ENCODE data around the gene CSNK2A1. TPM values are rescaled to one million over a fixed set of nuclear protein-coding genes. Genes with fewer than 3 reads are reported as not detected.

The CSNK2A1 gene
- polyA plus RNA-seq, 1 experiment, result 136 TPM

- no peak for TF ChIP-seq CTCF (IDR thresholded peaks at IDR 0.05; ENCODE audit: low read depth, low read length)
- Histone ChIP-seq H3K4me3 (ENCODE audit: low read depth, low read length) (no peak overlapping the region), H3K9me3 (ENCODE audit: control insufficient read depth, insufficient read depth, low read length) (no peaks in the 10 kb centered on the region), H3K27me3 (ENCODE audit: control insufficient read depth, insufficient read depth, low read length) (peaks cover 32% of the 10 kb centered on the region), H3K27ac (ENCODE audit: low read depth, low read length) (no peak overlapping the region)
- DNase-seq (ENCODE audit: low read depth, low spot score), result no peak
- POLR2A ChIA-PET, result no interaction called here
- CTCF ChIA-PET, result interaction anchor here (1.3 to 4.8 kb wide), 2 partner anchors 12 to 166 kb away, joined by 5 to 20 read pairs; no protein-coding TSS in a partner anchor
Observed at GRCh38 chr20:573414-574296, 30.1 kb upstream of the CSNK2A1 start.

GRCh38 chr20:572727-573126 lies 29.1 kb upstream of the CSNK2A1 start:
- POLR2A ChIA-PET, result no interaction called here
- Histone ChIP-seq H3K27ac (ENCODE audit: low read depth, low read length) (no peak overlapping the region), H3K27me3 (ENCODE audit: control insufficient read depth, insufficient read depth, low read length) (peaks cover 33% of the 10 kb centered on the region), H3K4me3 (ENCODE audit: low read depth, low read length) (no peak overlapping the region), H3K9me3 (ENCODE audit: control insufficient read depth, insufficient read depth, low read length) (no peaks in the 10 kb centered on the region)
- DNase-seq (ENCODE audit: low read depth, low spot score), result no peak
- CTCF ChIA-PET, result interaction anchor here (0.6 to 4.8 kb wide), 3 partner anchors 11 to 246 kb away, joined by 3 to 20 read pairs (median 5); no protein-coding TSS in a partner anchor
- no peak for TF ChIP-seq CTCF (IDR thresholded peaks at IDR 0.05; ENCODE audit: low read depth, low read length)

GRCh38 chr20:571754-572441 lies 28.3 kb upstream of the CSNK2A1 start:
- no peak overlapping the region for H3K27ac ChIP-seq (ENCODE audit: low read depth, low read length)
- CTCF ChIA-PET, result interaction anchor here (0.6 to 4.8 kb wide), 4 partner anchors 10 to 247 kb away, joined by 3 to 20 read pairs (median 5); no protein-coding TSS in a partner anchor
- H3K9me3 ChIP-seq (ENCODE audit: control insufficient read depth, insufficient read depth, low read length), result no peaks in the 10 kb centered on the region
- no peak overlapping the region for H3K4me3 ChIP-seq (ENCODE audit: low read depth, low read length)
- peaks cover 37% of the 10 kb centered on the region for H3K27me3 ChIP-seq (ENCODE audit: control insufficient read depth, insufficient read depth, low read length)
- POLR2A ChIA-PET, result no interaction called here
- TF ChIP-seq CTCF (IDR thresholded peaks at IDR 0.05; ENCODE audit: low read depth, low read length), result no peak
- DNase-seq (ENCODE audit: low read depth, low spot score), result no peak

- Histone ChIP-seq H3K27ac (ENCODE audit: low read depth, low read length) (no peak overlapping the region), H3K9me3 (ENCODE audit: control insufficient read depth, insufficient read depth, low read length) (no peaks in the 10 kb centered on the region), H3K27me3 (ENCODE audit: control insufficient read depth, insufficient read depth, low read length) (peaks cover 39% of the 10 kb centered on the region), H3K4me3 (ENCODE audit: low read depth, low read length) (no peak overlapping the region)
- POLR2A ChIA-PET, result no interaction called here
- CTCF ChIA-PET, result interaction anchor here (0.9 to 1.2 kb wide), 2 partner anchors 170 kb away, joined by 3 read pairs; no protein-coding TSS in a partner anchor
- no peak for TF ChIP-seq CTCF (IDR thresholded peaks at IDR 0.05; ENCODE audit: low read depth, low read length)
- DNase-seq (ENCODE audit: low read depth, low spot score), result no peak
Observed at GRCh38 chr20:568673-569415, 25.3 kb upstream of the CSNK2A1 start.

Data from AG04450 (cell line).